H9 (cell line): Measurements from ENCODE around the gene ENGASE. TPM values are rescaled to one million over a fixed set of nuclear protein-coding genes. Genes with fewer than 3 reads are reported as not detected.

Experiments used
- DNase-seq: peaks from one replicate; pipeline ENCODE4 v3.0.0-alpha.2; 2017
- H2AFZ ChIP-seq: one replicate; pipeline ENCODE4 v1.6.1; 2013; ENCODE audit warnings: mild to moderate bottlenecking, low read length, control low read depth, moderate library complexity
- H2AK5ac ChIP-seq: 2 replicates; pipeline ENCODE4 v1.6.1; 2013; ENCODE audit warnings: low read length, control low read depth, mixed read lengths; ENCODE audit not compliant: insufficient read length
- H2BK120ac ChIP-seq: one replicate; pipeline ENCODE4 v1.6.1; 2013; ENCODE audit warnings: low read depth, mild to moderate bottlenecking, low read length, control low read depth, inconsistent platforms; ENCODE audit not compliant: poor library complexity, severe bottlenecking
- H2BK12ac ChIP-seq: 2 replicates; pipeline ENCODE4 v1.6.1; 2013; ENCODE audit warnings: low read length, control low read depth, mixed read lengths, low read depth; ENCODE audit not compliant: insufficient read length
- H2BK15ac ChIP-seq: 2 replicates; pipeline ENCODE4 v1.6.1; 2013; ENCODE audit warnings: low read depth, low read length, control low read depth
- H2BK20ac ChIP-seq: one replicate; pipeline ENCODE4 v1.6.1; 2013; ENCODE audit warnings: low read depth, mild to moderate bottlenecking, low read length, control low read depth, inconsistent platforms; ENCODE audit not compliant: poor library complexity, severe bottlenecking
- H2BK5ac ChIP-seq: 2 replicates; pipeline ENCODE4 v1.6.1; 2013; ENCODE audit warnings: low read length, control low read depth, mixed read lengths; ENCODE audit not compliant: insufficient read length
- H3K14ac ChIP-seq: 2 replicates; pipeline ENCODE4 v1.6.1; 2013; ENCODE audit warnings: low read length, control low read depth; ENCODE audit not compliant: insufficient read depth
- H3K18ac ChIP-seq: 2 replicates; pipeline ENCODE4 v1.6.1; 2013; ENCODE audit warnings: low read depth, mild to moderate bottlenecking, mixed read lengths, low read length, control low read depth; ENCODE audit not compliant: insufficient read length
- H3K23ac ChIP-seq: 2 replicates; pipeline ENCODE4 v1.6.1; 2013; ENCODE audit warnings: low read length, control low read depth, mixed read lengths, low read depth; ENCODE audit not compliant: insufficient read length
- H3K23me2 ChIP-seq: 2 replicates; pipeline ENCODE4 v1.6.1; 2013; ENCODE audit warnings: low read depth, mild to moderate bottlenecking, mixed read lengths, low read length, control low read depth; ENCODE audit not compliant: insufficient read length, poor library complexity, severe bottlenecking
- H3K27ac ChIP-seq: 2 replicates; pipeline ENCODE4 v1.5.1; 2013; ENCODE audit warnings: low read length, control low read depth, mixed read lengths, low read depth; ENCODE audit not compliant: insufficient read length
- H3K27me3 ChIP-seq: 2 replicates; pipeline ENCODE4 v1.6.1; 2013; ENCODE audit warnings: low read length, control low read depth, inconsistent platforms; ENCODE audit not compliant: insufficient read depth
- H3K4ac ChIP-seq: 2 replicates; pipeline ENCODE4 v1.6.1; 2013; ENCODE audit warnings: low read depth, mild to moderate bottlenecking, control low read depth, inconsistent platforms, low read length, moderate library complexity
- H3K4me1 ChIP-seq: 2 replicates; pipeline ENCODE4 v1.6.1; 2013; ENCODE audit warnings: low read length, control low read depth, inconsistent platforms; ENCODE audit not compliant: insufficient read depth
- H3K4me2 ChIP-seq: 2 replicates; pipeline ENCODE4 v1.6.1; 2013; ENCODE audit warnings: low read length, control low read depth, mixed read lengths; ENCODE audit not compliant: insufficient read length, insufficient read depth
- H3K56ac ChIP-seq: 2 replicates; pipeline ENCODE4 v1.6.1; 2013; ENCODE audit warnings: low read depth, mild to moderate bottlenecking, mixed read lengths, low read length, control low read depth; ENCODE audit not compliant: insufficient read length
- H3K79me1 ChIP-seq: 2 replicates; pipeline ENCODE4 v1.6.1; 2013; ENCODE audit warnings: low read depth, mild to moderate bottlenecking, moderate library complexity, low read length, control low read depth, inconsistent platforms; ENCODE audit not compliant: insufficient read depth, poor library complexity, severe bottlenecking
- H3K79me2 ChIP-seq: 2 replicates; pipeline ENCODE4 v1.6.1; 2013; ENCODE audit warnings: low read length, control low read depth, inconsistent platforms; ENCODE audit not compliant: insufficient read depth
- H3K9ac ChIP-seq: 2 replicates; pipeline ENCODE4 v1.6.1; 2013; ENCODE audit warnings: low read length, control low read depth, mixed read lengths; ENCODE audit not compliant: insufficient read length; ENCODE audit errors: extremely low read depth
- H3K9me3 ChIP-seq: one replicate; pipeline ENCODE4 v1.6.1; 2013; ENCODE audit warnings: low read depth, low read length, inconsistent platforms; ENCODE audit not compliant: control insufficient read depth
- H3T11ph ChIP-seq: one replicate; pipeline ENCODE4 v1.6.1; 2013; ENCODE audit warnings: mild to moderate bottlenecking, low read length, control low read depth, inconsistent platforms
- H4K20me1 ChIP-seq: one replicate; pipeline ENCODE4 v1.6.1; 2013; ENCODE audit not compliant: control insufficient read depth, insufficient read length, insufficient read depth
- H4K5ac ChIP-seq: 2 replicates; pipeline ENCODE4 v1.6.1; 2013; ENCODE audit warnings: low read depth, mild to moderate bottlenecking, mixed read lengths, low read length, control low read depth; ENCODE audit not compliant: insufficient read length
- H4K8ac ChIP-seq: replicated peaks from 2 replicates; pipeline ENCODE4 v1.6.1; 2013; ENCODE audit warnings: low read length, control low read depth, mixed read lengths, low read depth; ENCODE audit not compliant: insufficient read length
- H4K91ac ChIP-seq: 2 replicates; pipeline ENCODE4 v1.6.1; 2013; ENCODE audit warnings: low read depth, mild to moderate bottlenecking, moderate library complexity, mixed read lengths, low read length, control low read depth; ENCODE audit not compliant: insufficient read length
- H3K27ac Mint-ChIP-seq, 3 experiments: 2 replicates in 2 of 3; 3 replicates in 1 of 3; pipeline ENCODE4 v1.8.0; 2020 to 2021; ENCODE audit warnings: mixed read lengths in 3 of 3, mild to moderate bottlenecking in 1 of 3, moderate library complexity in 1 of 3
- H3K27me3 Mint-ChIP-seq: 2 replicates; pipeline ENCODE4 v1.8.0; 2021; ENCODE audit warnings: low read depth, mild to moderate bottlenecking, moderate library complexity, mixed read lengths
- H3K36me3 Mint-ChIP-seq, 3 experiments: 2 replicates in 2 of 3; 3 replicates in 1 of 3; pipeline ENCODE4 v1.8.0; 2020 to 2021; ENCODE audit warnings: low read depth in 3 of 3, mixed read lengths in 3 of 3; ENCODE audit not compliant: insufficient read depth in 1 of 3
- H3K4me1 Mint-ChIP-seq, 2 experiments: 2 replicates each; pipeline ENCODE4 v1.8.0; 2020; ENCODE audit warnings: mixed read lengths in 2 of 2
- H3K4me3 Mint-ChIP-seq, 2 experiments: 2 replicates in 1 of 2; 3 replicates in 1 of 2; pipeline ENCODE4 v1.8.0; 2020 to 2021; ENCODE audit warnings: mild to moderate bottlenecking in 2 of 2, mixed read lengths in 2 of 2, moderate library complexity in 1 of 2
- H3K9me3 Mint-ChIP-seq, 2 experiments: 2 replicates in 1 of 2; 3 replicates in 1 of 2; pipeline ENCODE4 v1.8.0; 2020; ENCODE audit warnings: mild to moderate bottlenecking in 2 of 2, mixed read lengths in 2 of 2, moderate library complexity in 1 of 2
- WGBS: extraction: QIAGEN DNeasy Blood & Tissue Kit; methylation state at CpG from one replicate; pipeline ENCODE4 v1.1.7; 2013; ENCODE audit warnings: missing lambda C conversion rate, low lambda C conversion rate, mixed read lengths; ENCODE audit not compliant: insufficient read length; ENCODE audit errors: extremely low coverage; 5-methylcytosine and 5-hydroxymethylcytosine counted together
- total RNA-seq: library from RNA; stranded (reverse); gene quantifications from 2 replicates; pipeline ENCODE4 v1.2.1, GENCODE V29; 2021
- TF ChIP-seq, protein P1 (sequence below): fragments of 200-600 bp; sonication (generic); conservative IDR thresholded peaks from 3 replicates; pipeline ENCODE4 v1.8.0; 2021; ENCODE audit warnings: antibody characterized with exemption, mild to moderate bottlenecking

Gene ENGASE
- total RNA-seq, 1 experiment from 2014 or later, result 20.6 TPM

DNA sequence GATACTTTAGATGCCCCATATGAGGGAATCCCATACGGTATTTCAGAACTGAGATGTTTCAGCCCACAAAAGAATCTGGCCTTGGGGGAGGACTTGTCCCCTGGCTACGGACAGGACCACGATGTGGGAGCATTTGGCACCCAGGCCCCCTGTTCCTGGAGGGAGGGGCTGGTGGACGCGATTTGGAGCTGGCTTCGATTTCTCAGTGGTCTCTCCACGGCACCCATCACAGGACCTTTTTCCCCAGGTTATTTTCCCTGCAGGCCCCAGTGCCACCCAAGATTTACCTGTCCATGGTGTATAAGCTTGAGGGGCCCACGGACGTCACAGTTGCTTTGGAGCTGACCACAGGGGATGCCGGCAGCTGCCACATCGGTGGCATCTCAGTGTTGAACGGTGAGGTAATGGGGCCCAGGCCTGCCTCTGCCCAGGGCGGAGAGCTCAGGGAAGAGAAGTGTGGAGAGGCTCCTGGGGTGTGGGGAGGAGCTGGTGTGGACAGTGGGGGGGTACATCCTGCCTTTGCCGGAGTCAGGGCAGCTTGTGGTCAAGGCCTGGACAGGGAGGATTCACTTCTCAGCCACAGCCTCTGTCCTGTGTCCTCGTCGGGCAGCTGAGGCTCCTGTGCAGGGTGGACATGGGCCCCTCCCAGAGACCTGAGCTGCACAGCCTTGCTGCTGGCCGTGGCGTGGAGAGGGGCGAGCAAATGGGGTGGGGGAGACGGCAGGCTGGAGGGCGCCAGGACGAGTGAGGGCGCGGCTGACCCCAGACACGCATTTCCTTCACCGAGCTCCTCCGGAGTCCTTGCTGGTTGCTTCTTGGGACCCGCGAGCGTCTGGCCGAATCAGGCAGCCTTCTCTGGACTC lies 9.9 kb downstream of the ENGASE start:
- H2AFZ ChIP-seq, result no peak overlapping the region
- H2BK120ac ChIP-seq, result no peak overlapping the region
- H3K79me2 ChIP-seq, result no peaks in the 10 kb centered on the region
- H3K56ac ChIP-seq, result no peak overlapping the region
- no peak overlapping the region for H4K91ac ChIP-seq
- H3K4me2 ChIP-seq, result no peak overlapping the region
- H3K9me3 ChIP-seq, result no peaks in the 10 kb centered on the region
- Mint-ChIP-seq H3K27me3 (no peaks in the 10 kb centered on the region; the same call in 1 of the 2 replicates), H3K9me3 (peaks cover 0 to 3% of the 10 kb centered on the region in 2 experiments; a peak in 2 of 5 replicates), H3K36me3 (peaks cover 15 to 39% (median 28%) of the 10 kb centered on the region in 3 experiments), H3K4me3 (no peak overlapping the region), H3K27ac (no peak overlapping the region), H3K4me1 (no peaks in the 10 kb centered on the region)
- H3K23ac ChIP-seq, result no peak overlapping the region
- H3K79me1 ChIP-seq, result no peaks in the 10 kb centered on the region
- no peak for DNase-seq
- H4K8ac ChIP-seq, result no peak overlapping the region
- H3K27me3 ChIP-seq, result no peaks in the 10 kb centered on the region
- no peak overlapping the region; the same call in 1 of the 2 replicates for H3K14ac ChIP-seq
- no peak overlapping the region for H3K27ac ChIP-seq
- H2BK15ac ChIP-seq, result no peak overlapping the region
- H3T11ph ChIP-seq, result no peak overlapping the region
- no peak overlapping the region for H2BK5ac ChIP-seq
- no peak overlapping the region for H2AK5ac ChIP-seq
- H3K23me2 ChIP-seq, result no peaks in the 10 kb centered on the region
- no peak overlapping the region for H2BK20ac ChIP-seq
- H2BK12ac ChIP-seq, result no peak overlapping the region
- TF ChIP-seq, protein P1, sequence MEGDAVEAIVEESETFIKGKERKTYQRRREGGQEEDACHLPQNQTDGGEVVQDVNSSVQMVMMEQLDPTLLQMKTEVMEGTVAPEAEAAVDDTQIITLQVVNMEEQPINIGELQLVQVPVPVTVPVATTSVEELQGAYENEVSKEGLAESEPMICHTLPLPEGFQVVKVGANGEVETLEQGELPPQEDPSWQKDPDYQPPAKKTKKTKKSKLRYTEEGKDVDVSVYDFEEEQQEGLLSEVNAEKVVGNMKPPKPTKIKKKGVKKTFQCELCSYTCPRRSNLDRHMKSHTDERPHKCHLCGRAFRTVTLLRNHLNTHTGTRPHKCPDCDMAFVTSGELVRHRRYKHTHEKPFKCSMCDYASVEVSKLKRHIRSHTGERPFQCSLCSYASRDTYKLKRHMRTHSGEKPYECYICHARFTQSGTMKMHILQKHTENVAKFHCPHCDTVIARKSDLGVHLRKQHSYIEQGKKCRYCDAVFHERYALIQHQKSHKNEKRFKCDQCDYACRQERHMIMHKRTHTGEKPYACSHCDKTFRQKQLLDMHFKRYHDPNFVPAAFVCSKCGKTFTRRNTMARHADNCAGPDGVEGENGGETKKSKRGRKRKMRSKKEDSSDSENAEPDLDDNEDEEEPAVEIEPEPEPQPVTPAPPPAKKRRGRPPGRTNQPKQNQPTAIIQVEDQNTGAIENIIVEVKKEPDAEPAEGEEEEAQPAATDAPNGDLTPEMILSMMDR, result no peak
- H4K5ac ChIP-seq, result no peak overlapping the region
- H3K18ac ChIP-seq, result no peak overlapping the region
- H3K9ac ChIP-seq, result no peak overlapping the region
- no CpG with 5 or more reads among the region's 31 CpGs for WGBS
- H3K4ac ChIP-seq, result no peak overlapping the region
- H3K4me1 ChIP-seq, result no peaks in the 10 kb centered on the region
- no peaks in the 10 kb centered on the region for H4K20me1 ChIP-seq
